ENCODE measurements around the gene SRMS. TPM values are rescaled to one million over a fixed set of nuclear protein-coding genes. Genes with fewer than 3 reads are reported as not detected.

Gene SRMS
- total RNA-seq, 4 donors from 2014 or later: not detected

DNA sequence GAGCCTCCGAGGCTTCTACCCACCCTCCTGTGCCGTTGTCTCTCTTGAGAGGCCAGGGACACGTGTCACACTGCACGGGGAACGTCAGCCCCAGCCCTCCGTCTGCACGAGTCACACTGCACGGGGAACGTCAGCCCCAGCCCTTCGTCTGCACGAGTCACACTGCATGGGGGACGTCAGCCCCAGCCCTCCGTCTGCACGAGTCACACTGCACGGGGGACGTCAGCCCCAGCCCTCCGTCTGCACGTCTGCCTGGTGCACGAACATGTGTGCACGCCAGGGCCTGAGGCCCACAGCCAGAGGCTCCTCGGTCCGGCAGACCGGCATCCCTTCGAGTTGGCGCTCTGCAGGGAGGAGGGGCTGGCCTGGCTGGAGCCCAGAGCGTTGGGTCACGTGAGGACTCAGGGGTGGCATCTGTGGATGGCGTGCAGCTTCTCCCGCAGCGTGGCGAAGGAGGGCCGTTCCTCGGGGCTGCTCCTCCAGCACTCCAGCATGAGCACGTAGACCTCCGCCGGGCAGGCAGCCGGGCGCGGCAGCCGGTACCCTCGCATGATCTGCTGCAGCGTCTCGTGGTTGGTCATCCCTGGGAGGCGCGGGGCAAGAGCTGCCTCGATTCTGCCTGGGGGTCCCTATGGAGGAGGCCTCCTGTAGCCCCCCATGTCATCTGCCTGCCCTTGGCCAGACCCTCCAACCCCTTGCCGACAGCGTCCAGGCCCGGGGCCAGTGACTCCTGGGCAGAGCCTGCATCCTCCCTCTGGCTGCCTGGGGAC lies 6.9 kb downstream of the SRMS start:
- Histone ChIP-seq H3K27ac (no peak overlapping the region), H3K27me3 (no peaks in the 10 kb centered on the region), H3K4me3 (no peak overlapping the region), H3K36me3 (no peaks in the 10 kb centered on the region), H3K4me1 (peaks cover 4 to 30% (median 20%) of the 10 kb centered on the region in 4 donors), H3K9me3 (no peaks in the 10 kb centered on the region)
- TF ChIP-seq, protein P1, sequence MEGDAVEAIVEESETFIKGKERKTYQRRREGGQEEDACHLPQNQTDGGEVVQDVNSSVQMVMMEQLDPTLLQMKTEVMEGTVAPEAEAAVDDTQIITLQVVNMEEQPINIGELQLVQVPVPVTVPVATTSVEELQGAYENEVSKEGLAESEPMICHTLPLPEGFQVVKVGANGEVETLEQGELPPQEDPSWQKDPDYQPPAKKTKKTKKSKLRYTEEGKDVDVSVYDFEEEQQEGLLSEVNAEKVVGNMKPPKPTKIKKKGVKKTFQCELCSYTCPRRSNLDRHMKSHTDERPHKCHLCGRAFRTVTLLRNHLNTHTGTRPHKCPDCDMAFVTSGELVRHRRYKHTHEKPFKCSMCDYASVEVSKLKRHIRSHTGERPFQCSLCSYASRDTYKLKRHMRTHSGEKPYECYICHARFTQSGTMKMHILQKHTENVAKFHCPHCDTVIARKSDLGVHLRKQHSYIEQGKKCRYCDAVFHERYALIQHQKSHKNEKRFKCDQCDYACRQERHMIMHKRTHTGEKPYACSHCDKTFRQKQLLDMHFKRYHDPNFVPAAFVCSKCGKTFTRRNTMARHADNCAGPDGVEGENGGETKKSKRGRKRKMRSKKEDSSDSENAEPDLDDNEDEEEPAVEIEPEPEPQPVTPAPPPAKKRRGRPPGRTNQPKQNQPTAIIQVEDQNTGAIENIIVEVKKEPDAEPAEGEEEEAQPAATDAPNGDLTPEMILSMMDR (IDR thresholded peaks at IDR 0.05): no peak
- no peak for TF ChIP-seq POLR2A (IDR thresholded peaks at IDR 0.05)
- DNase-seq: no peak

DNA sequence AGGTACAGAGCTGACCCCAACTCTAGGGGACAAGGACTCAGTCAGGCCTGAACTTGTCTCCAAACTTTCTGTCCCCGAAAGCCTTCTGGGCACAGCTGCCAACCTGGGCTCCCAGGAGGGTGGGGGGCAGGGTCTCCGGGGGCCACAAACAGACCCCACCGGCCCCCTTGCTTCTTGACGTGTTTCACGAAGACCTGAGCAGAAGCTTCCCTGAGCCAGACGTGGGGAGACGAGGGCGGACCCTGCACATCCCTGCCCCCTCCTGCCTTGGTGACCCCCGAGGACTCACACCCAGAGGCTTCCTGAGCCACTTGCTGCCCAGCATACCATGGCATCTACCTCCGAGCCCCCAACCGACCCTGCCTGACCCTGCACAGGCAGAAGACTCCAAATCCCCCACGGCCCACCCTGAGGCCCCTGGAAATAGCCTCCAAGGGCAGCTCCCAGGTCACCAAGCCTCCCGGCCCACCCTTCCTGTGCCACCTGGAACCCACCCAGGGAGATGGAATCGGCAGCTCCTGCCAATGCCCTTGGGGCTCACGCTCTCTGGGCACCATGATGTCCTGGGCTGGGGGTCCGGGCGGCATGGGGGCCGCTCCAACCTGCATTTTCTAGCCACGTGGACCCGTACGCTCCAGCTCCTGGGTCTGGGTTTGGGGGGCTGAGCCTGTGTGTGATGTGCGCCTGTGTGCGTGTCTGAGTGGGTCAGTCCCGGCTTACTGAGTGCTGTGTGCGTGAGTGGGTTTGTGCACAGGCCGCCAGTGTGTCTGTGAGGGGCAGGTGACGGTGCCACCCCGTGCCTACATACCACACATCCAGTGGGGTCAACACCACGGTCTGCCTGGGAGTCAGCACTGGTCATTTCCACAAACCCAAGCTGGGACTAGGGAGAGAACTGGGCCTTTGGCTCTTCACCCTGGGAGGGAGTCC lies 7.8 kb downstream of the SRMS start:
- Histone ChIP-seq H3K27ac (peak overlapping the region in 1 of 4 donors; percentile 98), H3K36me3 (no peaks in the 10 kb centered on the region), H3K4me3 (no peak overlapping the region), H3K27me3 (no peaks in the 10 kb centered on the region), H3K9me3 (no peaks in the 10 kb centered on the region), H3K4me1 (peaks cover 4 to 28% (median 17%) of the 10 kb centered on the region in 4 donors)
- DNase-seq: no peak
- no peak for TF ChIP-seq POLR2A (IDR thresholded peaks at IDR 0.05)
- TF ChIP-seq, protein P1 (IDR thresholded peaks at IDR 0.05): no peak

DNA sequence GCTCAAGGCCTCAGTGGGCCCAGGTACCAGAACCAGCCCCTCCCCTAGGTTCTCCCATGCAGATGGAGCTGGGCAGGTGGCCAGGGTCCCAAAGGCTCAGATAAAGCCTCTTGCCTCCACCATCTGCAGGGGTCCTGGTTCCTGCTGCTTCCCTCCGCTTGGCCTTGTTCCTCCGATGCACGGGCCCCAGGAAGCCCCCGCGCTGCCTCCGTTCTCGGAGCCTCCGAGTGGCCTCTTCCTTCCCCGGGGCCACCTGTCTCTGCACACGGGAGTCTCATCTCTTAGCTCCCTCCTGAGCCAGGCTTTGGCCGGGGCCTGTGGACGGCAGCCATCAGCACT lies 8.5 kb downstream of the SRMS start:
- Histone ChIP-seq H3K4me3 (no peak overlapping the region), H3K36me3 (no peaks in the 10 kb centered on the region), H3K27ac (peak overlapping the region in 1 of 4 donors; percentile 98), H3K9me3 (no peaks in the 10 kb centered on the region), H3K27me3 (no peaks in the 10 kb centered on the region), H3K4me1 (peaks cover 4 to 28% (median 17%) of the 10 kb centered on the region in 4 donors)
- TF ChIP-seq POLR2A (IDR thresholded peaks at IDR 0.05): no peak
- TF ChIP-seq, protein P1 (IDR thresholded peaks at IDR 0.05): no peak
- DNase-seq: no peak

DNA sequence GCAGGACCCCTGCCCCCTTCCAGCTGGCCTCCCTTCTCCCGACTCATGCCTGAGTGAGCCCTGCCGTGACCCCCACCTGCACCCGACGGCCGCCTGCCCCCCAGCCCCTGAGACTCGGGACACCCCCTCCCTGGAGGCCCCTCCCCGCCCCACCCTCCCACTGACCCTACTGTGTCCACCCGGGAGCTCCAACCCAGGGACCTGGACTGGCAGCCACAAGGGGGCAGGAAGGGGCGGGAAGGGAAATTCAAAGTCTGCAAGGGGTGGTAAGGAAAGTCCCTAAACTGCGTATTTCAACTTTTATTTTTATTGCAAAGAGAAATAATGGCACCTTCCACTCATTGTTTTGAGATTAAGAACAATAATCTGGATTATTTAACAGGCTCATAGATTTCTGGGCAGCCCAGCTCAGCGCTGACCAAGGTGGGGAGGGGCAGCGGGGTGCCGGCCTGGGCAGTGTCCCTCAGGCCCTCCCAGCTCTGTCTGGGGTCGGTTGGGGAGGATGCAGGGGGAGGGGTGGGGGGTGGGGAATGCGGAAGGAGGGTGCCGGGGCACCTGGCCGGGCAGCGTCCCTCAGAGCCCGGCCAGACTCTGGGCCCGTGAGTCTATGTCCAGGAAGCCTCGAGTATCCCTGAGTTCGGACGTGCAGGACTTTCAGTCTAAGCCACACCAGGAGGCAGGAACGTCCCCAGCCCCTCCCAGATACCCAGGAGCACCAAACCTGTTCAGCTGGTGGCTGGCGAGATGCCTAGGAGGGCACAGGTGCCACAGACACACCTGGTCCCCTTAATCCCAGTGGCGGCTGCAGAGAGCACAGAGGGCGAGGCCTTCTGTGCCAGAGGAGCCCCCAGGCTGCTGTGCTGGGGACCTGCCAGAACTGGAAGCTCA lies 9.1 kb downstream of the SRMS start:
- DNase-seq: peak in 2 of 3 donors; percentile 82 to 85
- Histone ChIP-seq H3K9me3 (no peaks in the 10 kb centered on the region), H3K27me3 (no peaks in the 10 kb centered on the region), H3K4me3 (peak overlapping the region; percentile 39 to 66 (median 52)), H3K36me3 (no peaks in the 10 kb centered on the region), H3K4me1 (peaks cover 4 to 28% (median 19%) of the 10 kb centered on the region in 4 donors), H3K27ac (peak overlapping the region; percentile 73 to 98 (median 94))
- TF ChIP-seq POLR2A (IDR thresholded peaks at IDR 0.05): no peak
- TF ChIP-seq, protein P1 (IDR thresholded peaks at IDR 0.05): peak in 2 of 6 experiments; percentile 10 to 23
